GM12878 (cell line): ENCODE data around the gene COA1. TPM values are rescaled to one million over a fixed set of nuclear protein-coding genes. Genes with fewer than 3 reads are reported as not detected.

Source experiments
- ASH2L ChIP-seq: fragments of 300-600, 200-600 bp; sonication (generic); IDR thresholded peaks from 2 replicates; pipeline ENCODE4 v1.6.1; 2017; ENCODE audit warnings: low read depth, mild to moderate bottlenecking, borderline replicate concordance
- CBFB ChIP-seq: IDR thresholded peaks from 2 replicates; pipeline ENCODE4 v1.6.1; 2016; ENCODE audit warnings: antibody characterized with exemption, low read depth
- E2F8 ChIP-seq: fragments of 450-650 bp; IDR thresholded peaks from 2 replicates; pipeline ENCODE4 v1.6.1; 2018; ENCODE audit warnings: mild to moderate bottlenecking, low read depth, moderate library complexity; ENCODE audit not compliant: partially characterized antibody
- ESRRA ChIP-seq: IDR thresholded peaks from 2 replicates; pipeline ENCODE4 v1.6.1; 2012; ENCODE audit warnings: mild to moderate bottlenecking, low read length, improper control_type of control experiment
- GATAD2B ChIP-seq: fragments of 450-650 bp; conservative IDR thresholded peaks from 2 replicates; pipeline ENCODE4 v1.6.1; 2017; ENCODE audit warnings: low read depth, mild to moderate bottlenecking, moderate library complexity
- HSF1 ChIP-seq: fragments of 150-350 bp; IDR thresholded peaks from 2 replicates; pipeline ENCODE4 v1.6.1; 2014; ENCODE audit warnings: mild to moderate bottlenecking, low read depth, low read length
- MTA2 ChIP-seq: fragments of 450-650 bp; IDR thresholded peaks from 2 replicates; pipeline ENCODE4 v1.6.1; 2016; ENCODE audit warnings: low read depth, mild to moderate bottlenecking, moderate library complexity
- NR2C2 ChIP-seq: IDR thresholded peaks from 2 replicates; pipeline ENCODE4 v1.6.1; 2011; ENCODE audit warnings: borderline replicate concordance, low read depth; ENCODE audit not compliant: control insufficient read depth, insufficient read length
- PML ChIP-seq: IDR thresholded peaks from 2 replicates; pipeline ENCODE4 v1.6.1; 2012; ENCODE audit warnings: low read length, inconsistent platforms
- POU2F2 ChIP-seq: IDR thresholded peaks from 3 replicates; pipeline ENCODE4 v1.6.1; 2011; ENCODE audit warnings: low read depth, mild to moderate bottlenecking, low read length, borderline replicate concordance
- RAD21 ChIP-seq: IDR thresholded peaks from 2 replicates; pipeline ENCODE4 v1.6.1; 2011; ENCODE audit warnings: mild to moderate bottlenecking, low read depth, low read length, moderate library complexity; ENCODE audit not compliant: insufficient read depth
- RBBP5 ChIP-seq: fragments of 200-600 bp; sonication (generic); conservative IDR thresholded peaks from 2 replicates; pipeline ENCODE4 v1.6.1; 2016
- SIX5 ChIP-seq: IDR thresholded peaks from 2 replicates; pipeline ENCODE4 v1.6.1; 2011; ENCODE audit warnings: mild to moderate bottlenecking, low read depth, low read length, moderate library complexity; ENCODE audit not compliant: severe bottlenecking
- TCF12 ChIP-seq: IDR thresholded peaks from 2 replicates; pipeline ENCODE4 v1.6.1; 2011; ENCODE audit warnings: low read depth, mild to moderate bottlenecking, low read length
- WRNIP1 ChIP-seq: IDR thresholded peaks from 2 replicates; pipeline ENCODE4 v1.6.1; 2011; ENCODE audit warnings: low read depth, low read length, improper control_type of control experiment, borderline replicate concordance
- YBX1 ChIP-seq: fragments of 450-650 bp; IDR thresholded peaks from 2 replicates; pipeline ENCODE4 v1.6.1; 2016; ENCODE audit warnings: antibody characterized with exemption
- YY1 ChIP-seq: IDR thresholded peaks from 2 replicates; pipeline ENCODE4 v1.6.1; 2011; ENCODE audit warnings: low read depth, mild to moderate bottlenecking, low read length
- ZNF24 ChIP-seq: fragments of 450-650 bp; IDR thresholded peaks from 2 replicates; pipeline ENCODE4 v1.6.1; 2017; ENCODE audit warnings: antibody characterized with exemption, mild to moderate bottlenecking
- ZSCAN29 ChIP-seq: fragments of 450-650 bp; IDR thresholded peaks from 2 replicates; pipeline ENCODE4 v1.6.1; 2017; ENCODE audit warnings: mild to moderate bottlenecking, moderate library complexity
- ZZZ3 ChIP-seq: IDR thresholded peaks from 2 replicates; pipeline ENCODE4 v1.6.1; 2011; ENCODE audit warnings: low read depth; ENCODE audit not compliant: control insufficient read depth, insufficient read length
- polyA plus RNA-seq, 11 experiments: library from polyadenylated mRNA; depleted of rRNA in 4 of 11; unstranded in 6 of 11; stranded (reverse) in 5 of 11; fragments of >200 nt; fragmentation: Nextera tagmentation in 4 of 11; fragmentation: Illumina TruSeq in 1 of 11; extraction: Ambion mirVana in 4 of 11; extraction: Trizol in 1 of 11; gene quantifications; 1 replicate in 1 of 11; 2 replicates in 10 of 11; pipeline versions ENCODE4 v1.2.1 to v1.2.3, GENCODE V29; 2011 to 2016; ENCODE audit warnings: inconsistent platforms in 2 of 11, missing spikeins in 2 of 11, low read depth in 1 of 11
- total RNA-seq, 4 experiments: library from RNA; depleted of rRNA in 3 of 4; stranded (reverse); fragments of >200 nt in 3 of 4; fragmentation: Illumina TruSeq in 1 of 4; extraction: Trizol in 1 of 4; gene quantifications; 2 replicates each; pipeline versions ENCODE4 v1.2.1 to v1.2.3, GENCODE V29; 2013 to 2021
- TF ChIP-seq, protein P1 (sequence below): IDR thresholded peaks from 2 replicates; pipeline ENCODE4 v1.6.1; 2012; ENCODE audit warnings: improper control_type of control experiment, low read depth, low read length; ENCODE audit not compliant: insufficient replicate concordance

Gene COA1
- total and polyA plus RNA-seq, 10 of the 15 experiments (the other 5 are each of a cell fraction or from before 2014, with no cell fraction given): 83.1 to 258 (median 111) TPM

DNA sequence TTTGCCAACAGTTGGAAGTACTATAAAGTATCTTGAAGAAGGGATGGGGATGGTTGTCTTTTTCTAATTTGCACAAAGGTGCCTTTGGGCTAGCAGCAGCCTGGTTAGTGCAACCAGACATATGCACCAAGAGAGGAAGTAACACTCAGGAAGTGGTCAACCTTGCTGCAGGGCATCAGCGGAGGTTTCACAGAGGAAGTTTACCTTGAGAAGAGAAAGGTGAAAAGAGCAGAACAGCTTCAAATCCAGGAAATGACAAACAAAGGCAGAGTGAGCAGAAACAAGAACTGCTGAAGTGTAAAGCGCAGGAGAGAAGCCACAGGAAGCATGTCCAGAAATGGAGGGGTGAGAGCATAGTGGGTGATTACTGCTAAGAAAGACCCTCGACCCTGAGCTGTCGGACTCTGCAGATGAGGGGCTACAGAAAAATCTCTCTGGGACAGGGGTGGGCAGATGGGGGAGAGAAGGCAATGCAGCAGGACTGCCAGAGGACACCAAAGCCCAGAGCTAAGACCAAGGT lies 79.5 kb downstream of the COA1 start (continued):
- TF ChIP-seq, protein P1, sequence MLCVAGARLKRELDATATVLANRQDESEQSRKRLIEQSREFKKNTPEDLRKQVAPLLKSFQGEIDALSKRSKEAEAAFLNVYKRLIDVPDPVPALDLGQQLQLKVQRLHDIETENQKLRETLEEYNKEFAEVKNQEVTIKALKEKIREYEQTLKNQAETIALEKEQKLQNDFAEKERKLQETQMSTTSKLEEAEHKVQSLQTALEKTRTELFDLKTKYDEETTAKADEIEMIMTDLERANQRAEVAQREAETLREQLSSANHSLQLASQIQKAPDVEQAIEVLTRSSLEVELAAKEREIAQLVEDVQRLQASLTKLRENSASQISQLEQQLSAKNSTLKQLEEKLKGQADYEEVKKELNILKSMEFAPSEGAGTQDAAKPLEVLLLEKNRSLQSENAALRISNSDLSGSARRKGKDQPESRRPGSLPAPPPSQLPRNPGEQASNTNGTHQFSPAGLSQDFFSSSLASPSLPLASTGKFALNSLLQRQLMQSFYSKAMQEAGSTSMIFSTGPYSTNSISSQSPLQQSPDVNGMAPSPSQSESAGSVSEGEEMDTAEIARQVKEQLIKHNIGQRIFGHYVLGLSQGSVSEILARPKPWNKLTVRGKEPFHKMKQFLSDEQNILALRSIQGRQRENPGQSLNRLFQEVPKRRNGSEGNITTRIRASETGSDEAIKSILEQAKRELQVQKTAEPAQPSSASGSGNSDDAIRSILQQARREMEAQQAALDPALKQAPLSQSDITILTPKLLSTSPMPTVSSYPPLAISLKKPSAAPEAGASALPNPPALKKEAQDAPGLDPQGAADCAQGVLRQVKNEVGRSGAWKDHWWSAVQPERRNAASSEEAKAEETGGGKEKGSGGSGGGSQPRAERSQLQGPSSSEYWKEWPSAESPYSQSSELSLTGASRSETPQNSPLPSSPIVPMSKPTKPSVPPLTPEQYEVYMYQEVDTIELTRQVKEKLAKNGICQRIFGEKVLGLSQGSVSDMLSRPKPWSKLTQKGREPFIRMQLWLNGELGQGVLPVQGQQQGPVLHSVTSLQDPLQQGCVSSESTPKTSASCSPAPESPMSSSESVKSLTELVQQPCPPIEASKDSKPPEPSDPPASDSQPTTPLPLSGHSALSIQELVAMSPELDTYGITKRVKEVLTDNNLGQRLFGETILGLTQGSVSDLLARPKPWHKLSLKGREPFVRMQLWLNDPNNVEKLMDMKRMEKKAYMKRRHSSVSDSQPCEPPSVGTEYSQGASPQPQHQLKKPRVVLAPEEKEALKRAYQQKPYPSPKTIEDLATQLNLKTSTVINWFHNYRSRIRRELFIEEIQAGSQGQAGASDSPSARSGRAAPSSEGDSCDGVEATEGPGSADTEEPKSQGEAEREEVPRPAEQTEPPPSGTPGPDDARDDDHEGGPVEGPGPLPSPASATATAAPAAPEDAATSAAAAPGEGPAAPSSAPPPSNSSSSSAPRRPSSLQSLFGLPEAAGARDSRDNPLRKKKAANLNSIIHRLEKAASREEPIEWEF: no peak
- peak; percentile 97; the same call in 1 of the 2 replicates for TF ChIP-seq WRNIP1
- no peak for TF ChIP-seq E2F8
- no peak for TF ChIP-seq ESRRA
- no peak for TF ChIP-seq NR2C2
- TF ChIP-seq ZZZ3: no peak
- peak; percentile 93 for TF ChIP-seq MTA2
- TF ChIP-seq ASH2L: no peak
- no peak for TF ChIP-seq SIX5
- no peak for TF ChIP-seq RBBP5
- TF ChIP-seq YY1: peak; percentile 49; the same call in 1 of the 2 replicates
- peak; percentile 93 for TF ChIP-seq POU2F2
- no peak; the same call in none of the 2 replicates for TF ChIP-seq GATAD2B
- peak; percentile 97 for TF ChIP-seq CBFB
- TF ChIP-seq ZNF24: peak; percentile 66; the same call in 1 of the 2 replicates
- TF ChIP-seq PML: peak; percentile 61; the same call in 1 of the 2 replicates
- TF ChIP-seq ZSCAN29: 0 out of 2 replicates have a peak, but pooled peaks have one; percentile 61
- no peak for TF ChIP-seq RAD21
- TF ChIP-seq TCF12: peak; percentile 86
- TF ChIP-seq YBX1: no peak
- TF ChIP-seq HSF1: no peak
